H4 (cell line): Measurements from ENCODE around the gene TACSTD2. TPM values are rescaled to one million over a fixed set of nuclear protein-coding genes. Genes with fewer than 3 reads are reported as not detected.
"Not testable (repeated sequence)": the region's sequence is repeated elsewhere in the genome, so short reads cannot be mapped to it uniquely, and the experiment has no call there.

Experiments used
- DNase-seq: peaks from one replicate; pipeline ENCODE4 v3.0.0-alpha.2; 2015; ENCODE audit warnings: low spot score
- total RNA-seq: library from RNA; depleted of rRNA; stranded (reverse); fragments of >200 nt; shearing (Covaris generic); gene quantifications from 2 replicates; pipeline ENCODE4 v1.2.3, GENCODE V29; 2014

The TACSTD2 gene
- total RNA-seq, 1 experiment from 2014 or later, result not detected

GRCh38 chr1:58587667-58588066 lies 10.6 kb upstream of the TACSTD2 start:
- DNase-seq, result no peak

DNA sequence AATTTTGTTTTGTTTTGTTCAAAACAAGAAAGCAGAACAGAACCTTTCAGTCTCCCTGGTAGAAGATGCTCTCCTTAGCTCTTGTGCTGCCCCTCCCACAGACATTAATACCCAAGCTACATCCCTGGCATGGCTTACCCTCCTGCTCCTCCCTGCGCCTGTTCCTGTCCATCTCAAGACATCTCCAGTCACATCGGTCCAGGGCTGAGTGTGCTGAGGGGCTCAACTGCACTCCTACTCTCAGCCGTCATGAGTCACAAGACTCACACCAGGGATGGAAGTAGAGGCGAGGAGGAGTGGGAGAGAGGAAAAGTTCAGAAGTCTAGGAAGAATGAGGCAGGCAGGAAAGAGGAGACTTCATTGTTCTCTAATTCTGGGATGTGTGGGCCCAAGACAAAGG lies 9.2 kb upstream of the TACSTD2 start:
- DNase-seq, result no peak

- DNase-seq, result no peak
Measured at GRCh38 chr1:58585581-58586151, 8.6 kb upstream of the TACSTD2 start.

GRCh38 chr1:58585166-58585565 lies 8.1 kb upstream of the TACSTD2 start:
- DNase-seq, result no peak

- DNase-seq, result peak; percentile 98
Measured at GRCh38 chr1:58584082-58584895, 7.2 kb upstream of the TACSTD2 start.

GRCh38 chr1:58583496-58583895 lies 6.4 kb upstream of the TACSTD2 start:
- no peak for DNase-seq

- DNase-seq, result not testable (repeated sequence)
Measured at GRCh38 chr1:58582143-58582542, 5.1 kb upstream of the TACSTD2 start.

GRCh38 chr1:58581641-58582040 lies 4.6 kb upstream of the TACSTD2 start:
- DNase-seq, result no peak

DNA sequence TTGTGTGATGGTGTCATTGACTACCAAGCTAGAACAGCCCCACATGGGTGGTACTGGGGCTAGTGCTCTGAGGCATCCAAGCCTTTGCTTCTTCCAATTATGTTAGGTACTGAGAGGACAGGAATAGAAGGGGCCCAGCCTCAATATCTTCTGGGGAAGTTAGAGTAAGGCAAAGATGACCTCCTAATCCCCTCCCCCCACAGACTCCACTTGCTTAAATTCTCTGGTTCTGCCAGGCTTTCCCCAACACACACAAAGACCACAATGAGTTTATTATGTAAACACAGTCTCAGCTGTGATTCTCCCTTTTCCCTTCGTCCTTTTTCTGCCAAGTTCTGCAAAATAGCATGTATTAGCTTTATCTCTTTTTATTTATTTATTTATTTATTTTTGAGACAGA lies 3.1 kb upstream of the TACSTD2 start:
- DNase-seq, result peak; percentile 73

- DNase-seq, result no peak
Measured at GRCh38 chr1:58577654-58578030, 590 bp upstream of the TACSTD2 start.

DNA sequence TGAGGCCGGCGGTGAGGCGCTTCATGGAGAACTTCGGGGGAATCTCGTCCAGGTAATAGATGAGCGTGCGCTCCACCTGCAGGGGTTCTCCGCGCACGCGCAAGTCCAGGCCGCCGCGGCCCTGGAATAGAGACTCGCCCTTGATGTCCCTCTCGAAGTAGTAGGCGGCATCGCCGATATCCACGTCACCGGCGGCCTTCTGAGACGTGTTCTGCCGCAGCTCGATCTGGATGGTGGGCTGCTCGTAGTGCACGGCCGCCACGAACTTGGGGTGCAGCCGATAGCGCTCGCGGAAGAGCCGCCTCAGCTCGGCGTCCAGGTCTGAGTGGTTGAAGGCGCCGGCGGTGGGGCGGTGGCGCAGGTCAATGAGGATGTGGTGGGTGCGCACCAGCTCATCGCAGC lies 726 bp downstream of the TACSTD2 start:
- DNase-seq, result no peak

- DNase-seq, result no peak
Measured at GRCh38 chr1:58575551-58576324, 1.3 kb downstream of the TACSTD2 start.

- no peak for DNase-seq
Measured at GRCh38 chr1:58574816-58575215, 2.2 kb downstream of the TACSTD2 start.

GRCh38 chr1:58573705-58574591 lies 3.1 kb downstream of the TACSTD2 start:
- no peak for DNase-seq

GRCh38 chr1:58573138-58573537 lies 3.9 kb downstream of the TACSTD2 start:
- DNase-seq, result no peak

GRCh38 chr1:58572690-58573089 lies 4.4 kb downstream of the TACSTD2 start:
- no peak for DNase-seq

DNA sequence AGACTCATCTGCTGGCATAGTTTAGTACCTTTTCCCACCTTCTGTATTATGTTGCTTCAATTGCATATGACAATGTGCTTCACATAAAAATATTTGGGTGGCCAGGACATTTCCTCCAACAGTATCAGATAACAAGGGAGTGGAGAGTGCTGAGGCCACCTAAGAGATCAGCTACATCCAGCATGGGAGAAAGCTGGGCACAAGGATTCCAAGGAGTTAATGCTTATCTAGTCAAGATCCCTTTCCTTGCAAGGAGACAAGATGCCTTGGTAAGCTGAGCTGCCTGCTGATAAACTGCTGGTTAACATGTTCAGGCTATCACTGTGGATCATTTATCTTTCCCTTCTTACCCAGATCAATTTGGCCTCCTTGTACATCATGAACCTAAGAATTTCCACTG lies 5.4 kb downstream of the TACSTD2 start:
- no peak for DNase-seq

DNA sequence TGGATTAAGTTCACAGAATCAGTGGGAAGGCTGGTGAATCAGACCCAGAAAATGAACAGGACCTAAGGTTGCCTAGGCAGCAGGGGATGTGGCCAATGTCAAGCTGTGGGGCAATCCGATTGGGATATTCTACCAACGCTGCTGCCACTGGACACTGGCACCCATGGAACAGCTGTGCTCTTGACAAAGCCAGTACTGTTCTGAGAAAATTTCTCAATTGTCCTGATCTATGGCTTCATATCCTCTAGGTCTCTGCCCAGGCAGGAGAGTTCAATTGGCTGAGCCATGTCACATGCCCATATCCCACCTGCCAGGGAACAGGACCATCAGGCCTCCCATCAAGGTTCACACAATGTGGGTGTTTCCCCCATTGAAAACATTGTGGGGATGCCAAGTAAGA lies 6.2 kb downstream of the TACSTD2 start:
- DNase-seq, result no peak

GRCh38 chr1:58570094-58570493 lies 7.0 kb downstream of the TACSTD2 start:
- no peak for DNase-seq

DNA sequence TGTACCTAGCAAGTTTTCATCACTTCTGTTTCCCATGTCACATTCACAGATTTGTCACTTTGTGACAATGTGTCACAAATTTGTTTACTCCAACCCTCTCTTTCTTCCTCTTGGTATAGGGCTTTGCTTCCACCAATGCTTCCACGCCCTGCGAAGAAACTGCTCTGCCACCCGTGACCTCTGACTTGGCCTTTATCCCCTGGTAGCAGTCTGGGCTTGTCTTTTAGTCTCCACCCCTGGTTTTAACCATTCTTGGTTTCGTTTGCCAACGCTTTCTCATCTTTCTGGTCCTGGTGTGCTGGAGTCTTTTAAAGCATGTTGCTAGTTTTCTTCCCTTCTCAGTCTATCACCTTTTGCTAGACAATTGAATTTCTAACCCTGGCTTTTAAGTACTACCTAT lies 8.1 kb downstream of the TACSTD2 start:
- DNase-seq, result no peak

DNA sequence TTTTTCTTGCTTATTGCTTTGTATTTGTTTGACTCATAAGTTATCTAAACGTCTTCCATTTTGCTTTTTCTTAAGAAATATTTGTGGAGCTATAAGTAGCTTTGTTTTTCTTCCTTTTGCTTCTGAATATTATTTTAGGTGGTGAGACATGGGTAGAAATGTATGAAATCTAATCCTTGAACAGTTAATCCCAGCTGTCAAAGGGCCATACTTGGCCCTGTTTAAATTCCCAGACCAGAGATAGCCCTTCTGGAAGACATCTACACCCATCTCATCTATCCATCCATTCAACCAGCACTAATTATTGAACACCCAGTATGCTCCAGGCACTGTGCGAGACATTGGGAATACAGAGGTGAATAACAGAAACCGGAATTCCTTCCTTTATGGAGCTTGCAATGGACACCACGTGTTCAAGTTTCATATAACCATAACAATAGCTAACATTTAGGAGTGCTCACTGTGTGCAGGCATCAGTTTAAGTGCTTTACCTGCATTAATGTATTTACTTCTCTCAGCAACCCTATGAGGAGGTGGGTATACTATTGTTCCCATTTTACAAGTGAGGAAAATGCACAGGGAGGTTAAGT lies 8.7 kb downstream of the TACSTD2 start:
- no peak for DNase-seq
